A673 (cell line): ENCODE data around the gene HS3ST5.

Experiments
- EZH2 ChIP-seq: fragments of 200-600 bp; sonication (generic); IDR thresholded peaks from 2 replicates; pipeline ENCODE4 v1.6.1; 2017; ENCODE audit warnings: borderline replicate concordance, low read depth, mild to moderate bottlenecking, mixed read lengths, antibody characterized with exemption, low read length; ENCODE audit not compliant: poor library complexity, severe bottlenecking
- TF ChIP-seq, protein P1 (sequence below): fragments of 300-800, 200-600 bp; sonication (generic); conservative IDR thresholded peaks from 2 replicates; pipeline ENCODE4 v1.5.1; 2017; ENCODE audit warnings: low read depth, mild to moderate bottlenecking, antibody characterized with exemption, low read length, moderate library complexity, mixed read lengths

GRCh38 chr6:114084327-114084890 is 258.4 kb downstream of the HS3ST5 start:
- TF ChIP-seq, protein P1, sequence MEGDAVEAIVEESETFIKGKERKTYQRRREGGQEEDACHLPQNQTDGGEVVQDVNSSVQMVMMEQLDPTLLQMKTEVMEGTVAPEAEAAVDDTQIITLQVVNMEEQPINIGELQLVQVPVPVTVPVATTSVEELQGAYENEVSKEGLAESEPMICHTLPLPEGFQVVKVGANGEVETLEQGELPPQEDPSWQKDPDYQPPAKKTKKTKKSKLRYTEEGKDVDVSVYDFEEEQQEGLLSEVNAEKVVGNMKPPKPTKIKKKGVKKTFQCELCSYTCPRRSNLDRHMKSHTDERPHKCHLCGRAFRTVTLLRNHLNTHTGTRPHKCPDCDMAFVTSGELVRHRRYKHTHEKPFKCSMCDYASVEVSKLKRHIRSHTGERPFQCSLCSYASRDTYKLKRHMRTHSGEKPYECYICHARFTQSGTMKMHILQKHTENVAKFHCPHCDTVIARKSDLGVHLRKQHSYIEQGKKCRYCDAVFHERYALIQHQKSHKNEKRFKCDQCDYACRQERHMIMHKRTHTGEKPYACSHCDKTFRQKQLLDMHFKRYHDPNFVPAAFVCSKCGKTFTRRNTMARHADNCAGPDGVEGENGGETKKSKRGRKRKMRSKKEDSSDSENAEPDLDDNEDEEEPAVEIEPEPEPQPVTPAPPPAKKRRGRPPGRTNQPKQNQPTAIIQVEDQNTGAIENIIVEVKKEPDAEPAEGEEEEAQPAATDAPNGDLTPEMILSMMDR, result no peak
- no peak for TF ChIP-seq EZH2
